Peyer's patch (tissue), 4 donors: ENCODE results near the gene PCNX2. TPM values are rescaled to one million over a fixed set of nuclear protein-coding genes. Genes with fewer than 3 reads are reported as not detected.

Source experiments
- DNase-seq, 3 donors: peaks; one replicate each; pipeline ENCODE4 v3.0.0-alpha.2; 2017 to 2019
- H3K27ac ChIP-seq, 4 donors: fragments of 200-600 bp; sonication (generic); one replicate each; pipeline ENCODE4 v1.5.1; 2016 to 2019
- H3K27me3 ChIP-seq, 2 donors: fragments of 200-600 bp; sonication (generic); one replicate each; pipeline ENCODE4 v1.5.1; 2019
- H3K36me3 ChIP-seq, 3 donors: fragments of 200-600 bp; sonication (generic); one replicate each; pipeline ENCODE4 v1.5.1; 2016 to 2019
- H3K4me1 ChIP-seq, 4 donors: fragments of 200-600 bp; sonication (generic); one replicate each; pipeline ENCODE4 v1.5.1; 2016 to 2019
- H3K4me3 ChIP-seq, 4 donors: fragments of 200-600 bp; sonication (generic); 1 replicate in 3 of 4; 2 replicates in 1 of 4; pipeline ENCODE4 v1.5.1; 2016 to 2019; ENCODE audit warnings: mild to moderate bottlenecking in 1 of 4
- H3K9me3 ChIP-seq, 4 donors: fragments of 200-600 bp; sonication (generic); one replicate each; pipeline ENCODE4 v1.5.1; 2016 to 2019; ENCODE audit warnings: mild to moderate bottlenecking in 1 of 4
- CTCF ChIP-seq, 6 experiments: fragments of 450-650 bp in 4 of 6; fragments of 200-600 bp in 2 of 6; sonication (generic) in 1 of 6; IDR thresholded peaks; one replicate each; pipeline ENCODE4 v1.5.1; 2017 to 2019; ENCODE audit warnings: antibody characterized with exemption in 6 of 6, mild to moderate bottlenecking in 3 of 6, moderate library complexity in 1 of 6
- POLR2A ChIP-seq, 2 donors: fragments of 450-650 bp; IDR thresholded peaks; one replicate each; pipeline ENCODE4 v1.5.1; 2017; ENCODE audit warnings: antibody characterized with exemption in 2 of 2, mild to moderate bottlenecking in 2 of 2, moderate library complexity in 2 of 2
- total RNA-seq, 4 donors: library from RNA; depleted of rRNA; stranded (reverse); fragments of >200 nt; gene quantifications; one replicate each; pipeline ENCODE4 v1.1.0, GENCODE V29; 2016

The PCNX2 gene
- total RNA-seq, 4 donors from 2014 or later, result 6.3 to 79.2 (median 18.9) TPM

- H3K4me1 ChIP-seq, result no peaks in the 10 kb centered on the region
- no peak overlapping the region for H3K4me3 ChIP-seq
- DNase-seq, result no peak
- TF ChIP-seq POLR2A (IDR thresholded peaks at IDR 0.05) (no peak), CTCF (IDR thresholded peaks at IDR 0.05) (no peak)
- no peaks in the 10 kb centered on the region for H3K36me3 ChIP-seq
- H3K27ac ChIP-seq, result no peak overlapping the region
- no peaks in the 10 kb centered on the region for H3K27me3 ChIP-seq
- H3K9me3 ChIP-seq, result no peaks in the 10 kb centered on the region
Observed at GRCh38 chr1:233227930-233228465, 67.5 kb downstream of the PCNX2 start.

- TF ChIP-seq POLR2A (IDR thresholded peaks at IDR 0.05), result no peak
- TF ChIP-seq CTCF (IDR thresholded peaks at IDR 0.05), result no peak
- Histone ChIP-seq H3K4me1 (no peaks in the 10 kb centered on the region), H3K27ac (no peak overlapping the region)
Observed at GRCh38 chr1:233224311-233224710, 71.2 kb downstream of the PCNX2 start.

GRCh38 chr1:233217832-233218231 is 77.7 kb downstream of the PCNX2 start:
- no peaks in the 10 kb centered on the region for H3K4me1 ChIP-seq
- no peaks in the 10 kb centered on the region for H3K9me3 ChIP-seq
- no peak for TF ChIP-seq CTCF (IDR thresholded peaks at IDR 0.05)
- no peak for TF ChIP-seq POLR2A (IDR thresholded peaks at IDR 0.05)
- H3K27me3 ChIP-seq, result no peaks in the 10 kb centered on the region
- no peak overlapping the region for H3K27ac ChIP-seq
- DNase-seq, result no peak
- no peak overlapping the region for H3K4me3 ChIP-seq
- H3K36me3 ChIP-seq, result no peaks in the 10 kb centered on the region

More at GRCh38 chr1:233224311-233224710, 71.2 kb downstream of the PCNX2 start:
- DNase-seq, result no peak
- H3K27me3 ChIP-seq, result no peaks in the 10 kb centered on the region
- H3K36me3 ChIP-seq, result no peaks in the 10 kb centered on the region
- no peaks in the 10 kb centered on the region for H3K9me3 ChIP-seq
- no peak overlapping the region for H3K4me3 ChIP-seq

- Histone ChIP-seq H3K4me3 (no peak overlapping the region), H3K27ac (no peak overlapping the region), H3K4me1 (no peaks in the 10 kb centered on the region), H3K36me3 (no peaks in the 10 kb centered on the region), H3K27me3 (no peaks in the 10 kb centered on the region), H3K9me3 (no peaks in the 10 kb centered on the region)
- TF ChIP-seq POLR2A (IDR thresholded peaks at IDR 0.05) (no peak), CTCF (IDR thresholded peaks at IDR 0.05) (no peak)
- no peak for DNase-seq
Observed at GRCh38 chr1:233216009-233216408, 79.5 kb downstream of the PCNX2 start.

GRCh38 chr1:233215135-233215760 is 80.3 kb downstream of the PCNX2 start:
- DNase-seq, result no peak
- TF ChIP-seq CTCF (IDR thresholded peaks at IDR 0.05) (no peak), POLR2A (IDR thresholded peaks at IDR 0.05) (no peak)

More at GRCh38 chr1:233215135-233215760, 80.3 kb downstream of the PCNX2 start:
- Histone ChIP-seq H3K27ac (no peak overlapping the region), H3K4me3 (no peak overlapping the region), H3K4me1 (no peaks in the 10 kb centered on the region), H3K36me3 (no peaks in the 10 kb centered on the region), H3K27me3 (no peaks in the 10 kb centered on the region), H3K9me3 (no peaks in the 10 kb centered on the region)
